Transverse colon (tissue), 4 donors: ENCODE data around the gene TOMM6. TPM values are rescaled to one million over a fixed set of nuclear protein-coding genes. Genes with fewer than 3 reads are reported as not detected.

Experiments
- DNase-seq: peaks from one replicate; pipeline ENCODE4 v3.0.0-alpha.2; 2019
- H3K27ac ChIP-seq, 4 donors: fragments of 200-600 bp; sonication (generic); 2 replicates each; pipeline ENCODE4 v1.5.1; 2016 to 2018; ENCODE audit warnings: inconsistent platforms in 4 of 4
- H3K27me3 ChIP-seq: fragments of 200-600 bp; sonication (generic); 2 replicates; pipeline ENCODE4 v1.5.1; 2017; ENCODE audit warnings: inconsistent platforms
- H3K36me3 ChIP-seq, 4 donors: fragments of 200-600 bp; sonication (generic); 2 replicates each; pipeline ENCODE4 v1.5.1; 2017 to 2019; ENCODE audit warnings: inconsistent platforms in 4 of 4
- H3K4me1 ChIP-seq, 4 donors: fragments of 200-600 bp; sonication (generic); 2 replicates each; pipeline ENCODE4 v1.5.1; 2017 to 2020; ENCODE audit warnings: inconsistent platforms in 4 of 4
- H3K4me3 ChIP-seq, 4 donors: fragments of 200-600 bp; sonication (generic); 1 replicate in 1 of 4; 2 replicates in 3 of 4; pipeline versions ENCODE4 v1.5.1 to v1.6.1; 2017 to 2019; ENCODE audit warnings: inconsistent platforms in 4 of 4
- H3K9me3 ChIP-seq, 2 donors: fragments of 200-600 bp; sonication (generic); 2 replicates each; pipeline ENCODE4 v1.5.1; 2017 to 2019; ENCODE audit warnings: inconsistent platforms in 2 of 2
- CTCF ChIP-seq, 5 experiments: fragments of 200-600 bp in 3 of 5; fragments of 450-650 bp in 2 of 5; sonication (generic) in 3 of 5; IDR thresholded peaks; 1 replicate in 2 of 5; 2 replicates in 3 of 5; pipeline ENCODE4 v1.5.1; 2016 to 2017; ENCODE audit warnings: antibody characterized with exemption in 5 of 5, inconsistent platforms in 3 of 5, mild to moderate bottlenecking in 2 of 5, moderate library complexity in 1 of 5
- EP300 ChIP-seq: sonication (generic); formaldehyde crosslinking; IDR thresholded peaks from one replicate; pipeline ENCODE4 v1.6.1; 2017; ENCODE audit warnings: antibody characterized with exemption, low read depth
- POLR2A ChIP-seq: fragments of 450-650 bp; IDR thresholded peaks from one replicate; pipeline ENCODE4 v1.6.1; 2016; ENCODE audit warnings: antibody characterized with exemption, mild to moderate bottlenecking, moderate library complexity
- POLR2AphosphoS5 ChIP-seq, 3 donors: sonication (generic); formaldehyde crosslinking; IDR thresholded peaks; one replicate each; pipeline ENCODE4 v1.6.1; 2016; ENCODE audit warnings: antibody characterized with exemption in 3 of 3
- WGBS, 2 donors: methylation state at CpG; one replicate each; pipeline ENCODE4 v1.1.5; 2018; ENCODE audit warnings: low coverage in 1 of 2; 5-methylcytosine and 5-hydroxymethylcytosine counted together
- in situ Hi-C, 4 donors: fragments of 200-750 bp; cut with MboI; loops; one replicate each; pipeline versions ENCODE4 v1.15.0 to v1.15.1; 2017; ENCODE audit warnings: low sequenced_read_pairs in 3 of 4, low pct_ligation_motif_present in 1 of 4, low pct_unique_long_range_greater_than_20kb in 1 of 4
- intact Hi-C: fragments of 100-400 bp; cut with DNase I; formaldehyde crosslinking; loops from one replicate; pipeline ENCODE4 v1.15.1; 2023; ENCODE audit warnings: low total_unique reads
- total RNA-seq, 4 donors: library from RNA; depleted of rRNA; stranded (reverse); fragments of >200 nt; gene quantifications; one replicate each; pipeline ENCODE4 v1.1.0, GENCODE V29; 2016

TOMM6 gene
- total RNA-seq, 4 donors from 2014 or later, result 24.1 to 93.1 (median 85.6) TPM

DNA sequence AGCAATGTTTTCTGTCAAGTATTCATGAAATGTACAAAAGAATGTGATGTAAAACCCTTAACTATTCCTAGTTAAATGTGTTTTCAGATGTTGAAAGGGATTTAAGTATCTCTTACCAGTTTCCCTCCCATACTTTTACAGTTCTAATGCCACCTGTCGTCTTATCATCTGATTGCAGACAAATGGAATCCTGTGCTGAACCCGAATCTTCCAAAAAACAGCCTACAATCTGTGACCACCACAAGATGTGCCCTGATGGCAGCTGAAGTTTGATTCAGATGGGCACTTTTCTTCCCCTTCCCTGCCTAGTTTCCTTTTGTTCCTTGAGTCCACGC, 1.9 kb downstream of the TOMM6 start:
- intact Hi-C loops, result loop anchor here (5.0 kb wide), 1 partner anchor 133 kb away; the partner anchor contains the start of genes BYSL and MED20
- 84 to 89% methylated on average over 3 of the region's 3 CpGs for WGBS, 2 donors
- no peak for TF ChIP-seq POLR2A
- TF ChIP-seq EP300, result no peak
- no peak for TF ChIP-seq CTCF (IDR thresholded peaks at IDR 0.05)
- TF ChIP-seq POLR2AphosphoS5 (IDR thresholded peaks at IDR 0.05), result no peak
- Histone ChIP-seq H3K9me3 (no peaks in the 10 kb centered on the region), H3K27me3 (no peaks in the 10 kb centered on the region), H3K4me1 (peaks cover 7 to 18% (median 17%) of the 10 kb centered on the region in 4 donors), H3K27ac (no peak overlapping the region), H3K4me3 (no peak overlapping the region), H3K36me3 (peaks cover 0 to 14% (median 5%) of the 10 kb centered on the region in 4 donors)
- in situ Hi-C loops, result loop anchor here in 2 of 4 donors (5.0 to 25.0 kb wide), 3 partner anchors 123 to 255 kb away; partner anchors contain the start of genes BYSL (in 1 of the 2) and MED20 (in 1 of the 2)
- no peak for DNase-seq

DNA sequence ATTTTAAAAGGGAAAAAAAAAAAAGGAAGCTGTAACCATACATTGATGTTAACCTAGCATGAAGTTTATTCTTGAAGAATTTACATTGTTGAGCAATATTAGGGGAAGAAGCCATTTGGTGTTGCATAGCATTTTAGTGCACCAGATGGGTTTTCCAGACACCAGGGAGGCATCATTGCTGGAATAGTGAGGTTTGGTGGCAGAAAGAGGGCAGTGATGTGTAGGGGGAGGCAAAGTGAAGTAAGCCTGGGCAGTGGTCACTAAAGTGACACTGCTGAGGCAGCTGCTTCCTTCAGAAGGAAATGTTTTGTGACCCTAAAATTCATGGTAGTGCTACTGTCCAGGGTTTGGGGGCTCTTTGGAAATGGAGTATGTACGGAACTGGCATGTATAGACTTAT, 2.6 kb downstream of the TOMM6 start:
- TF ChIP-seq POLR2AphosphoS5 (IDR thresholded peaks at IDR 0.05), result no peak
- TF ChIP-seq POLR2A, result no peak
- TF ChIP-seq EP300, result no peak
- no peak for TF ChIP-seq CTCF (IDR thresholded peaks at IDR 0.05)
- Histone ChIP-seq H3K9me3 (no peaks in the 10 kb centered on the region), H3K27ac (no peak overlapping the region), H3K27me3 (no peaks in the 10 kb centered on the region), H3K4me1 (peaks cover 7 to 18% (median 17%) of the 10 kb centered on the region in 4 donors), H3K4me3 (no peak overlapping the region), H3K36me3 (peaks cover 0 to 14% (median 5%) of the 10 kb centered on the region in 4 donors)
- intact Hi-C loops (no loop called here), in situ Hi-C loops (loop anchor here in 1 of 4 donors (25.0 kb wide), 1 partner anchor 122 kb away; the partner anchor contains the start of genes BYSL and MED20)
- DNase-seq, result no peak
- whole genome bisulfite sequencing, 2 donors, result 94 to 100% methylated on average over 1 of the region's 1 CpG

DNA sequence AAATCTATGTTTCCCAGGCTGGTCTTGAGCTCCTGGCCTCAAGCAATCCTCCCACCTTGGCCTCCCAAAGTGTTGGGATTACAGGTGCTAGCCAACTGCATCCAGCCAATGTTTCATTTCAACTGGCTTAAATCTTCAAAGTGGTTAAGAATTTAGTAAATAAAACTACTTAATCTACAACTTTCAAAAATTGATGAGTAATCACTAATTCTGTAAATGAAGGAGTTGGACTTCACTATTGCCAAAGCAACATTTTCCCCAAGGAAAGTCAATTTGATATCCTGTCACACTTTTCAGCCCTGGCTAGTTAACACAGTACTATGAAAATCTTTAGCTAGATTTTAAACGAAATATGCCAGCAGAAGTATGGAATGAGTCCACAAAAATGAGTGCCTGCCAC, 3.8 kb downstream of the TOMM6 start:
- Histone ChIP-seq H3K27me3 (no peaks in the 10 kb centered on the region), H3K27ac (no peak overlapping the region), H3K4me1 (peaks cover 0 to 9% (median 6%) of the 10 kb centered on the region in 4 donors), H3K9me3 (no peaks in the 10 kb centered on the region), H3K4me3 (no peak overlapping the region), H3K36me3 (peaks cover 0 to 14% (median 5%) of the 10 kb centered on the region in 4 donors)
- in situ Hi-C loops (loop anchor here in 1 of 4 donors (25.0 kb wide), 1 partner anchor 121 kb away; the partner anchor contains the start of genes BYSL and MED20), intact Hi-C loops (no loop called here)
- TF ChIP-seq EP300, result no peak
- no peak for TF ChIP-seq POLR2AphosphoS5 (IDR thresholded peaks at IDR 0.05)
- TF ChIP-seq POLR2A, result no peak
- TF ChIP-seq CTCF (IDR thresholded peaks at IDR 0.05), result no peak
- 75 to 80% methylated on average over 1 of the region's 1 CpG for WGBS, 2 donors
- no peak for DNase-seq

DNA sequence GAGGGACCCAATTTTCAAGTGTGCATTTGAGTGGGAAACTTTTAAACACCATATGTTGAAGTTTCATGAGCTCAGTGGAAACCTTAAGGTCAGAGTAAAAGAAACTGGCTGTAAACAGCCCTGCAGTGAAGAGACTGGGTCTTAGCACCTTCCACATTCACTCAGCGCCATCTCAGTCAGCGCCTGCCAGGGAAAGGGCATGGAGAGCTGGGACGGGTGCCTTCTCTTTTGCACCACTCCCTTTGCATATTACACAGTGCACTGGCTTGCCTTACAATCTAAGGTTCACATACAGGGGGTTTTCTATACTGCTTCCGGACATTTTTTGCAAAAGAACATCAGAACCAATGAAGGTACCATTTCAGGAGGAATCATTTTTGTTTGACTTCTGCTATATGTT, 4.5 kb downstream of the TOMM6 start:
- no peak for DNase-seq
- WGBS, 2 donors, result 60 to 88% methylated on average over 1 to 4 of the region's 4 CpGs
- in situ Hi-C loops, result loop anchor here in 1 of 4 donors (25.0 kb wide), 1 partner anchor 120 kb away; the partner anchor contains the start of genes BYSL and MED20
- TF ChIP-seq CTCF (IDR thresholded peaks at IDR 0.05), result no peak
- no peak for TF ChIP-seq EP300
- no peak for TF ChIP-seq POLR2A
- no peak for TF ChIP-seq POLR2AphosphoS5 (IDR thresholded peaks at IDR 0.05)
- Histone ChIP-seq H3K27ac (no peak overlapping the region), H3K36me3 (peaks cover 0 to 14% (median 5%) of the 10 kb centered on the region in 4 donors), H3K4me1 (peaks cover 0 to 9% (median 5%) of the 10 kb centered on the region in 4 donors), H3K9me3 (no peaks in the 10 kb centered on the region), H3K27me3 (no peaks in the 10 kb centered on the region), H3K4me3 (no peak overlapping the region)
- intact Hi-C loops, result no loop called here
